ENCODE data around the gene CNOT6.

- TF ChIP-seq, protein P1, sequence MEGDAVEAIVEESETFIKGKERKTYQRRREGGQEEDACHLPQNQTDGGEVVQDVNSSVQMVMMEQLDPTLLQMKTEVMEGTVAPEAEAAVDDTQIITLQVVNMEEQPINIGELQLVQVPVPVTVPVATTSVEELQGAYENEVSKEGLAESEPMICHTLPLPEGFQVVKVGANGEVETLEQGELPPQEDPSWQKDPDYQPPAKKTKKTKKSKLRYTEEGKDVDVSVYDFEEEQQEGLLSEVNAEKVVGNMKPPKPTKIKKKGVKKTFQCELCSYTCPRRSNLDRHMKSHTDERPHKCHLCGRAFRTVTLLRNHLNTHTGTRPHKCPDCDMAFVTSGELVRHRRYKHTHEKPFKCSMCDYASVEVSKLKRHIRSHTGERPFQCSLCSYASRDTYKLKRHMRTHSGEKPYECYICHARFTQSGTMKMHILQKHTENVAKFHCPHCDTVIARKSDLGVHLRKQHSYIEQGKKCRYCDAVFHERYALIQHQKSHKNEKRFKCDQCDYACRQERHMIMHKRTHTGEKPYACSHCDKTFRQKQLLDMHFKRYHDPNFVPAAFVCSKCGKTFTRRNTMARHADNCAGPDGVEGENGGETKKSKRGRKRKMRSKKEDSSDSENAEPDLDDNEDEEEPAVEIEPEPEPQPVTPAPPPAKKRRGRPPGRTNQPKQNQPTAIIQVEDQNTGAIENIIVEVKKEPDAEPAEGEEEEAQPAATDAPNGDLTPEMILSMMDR (conservative IDR thresholded peaks at IDR 0.05), result no peak
- TF ChIP-seq EZH2 (IDR thresholded peaks at IDR 0.05; ENCODE audit: low read depth), result no peak
These were observed 39.7 kb downstream of the CNOT6 start for GRCh38 chr5:180533845-180534244.
